Osteoblast (primary cell): ENCODE data around the gene TXN. TPM values are rescaled to one million over a fixed set of nuclear protein-coding genes. Genes with fewer than 3 reads are reported as not detected.
"Not testable (repeated sequence)": the region's sequence is repeated elsewhere in the genome, so short reads cannot be mapped to it uniquely, and the experiment has no call there.

Experiments used
- DNase-seq: peaks from one replicate; pipeline ENCODE4 v3.0.0; 2011; ENCODE audit warnings: low spot score, mixed read lengths; ENCODE audit not compliant: insufficient read length; ENCODE audit errors: missing footprints
- H2AFZ ChIP-seq: 2 replicates; pipeline ENCODE4 v1.6.0; 2011; ENCODE audit warnings: mild to moderate bottlenecking, low read length
- H3K27ac ChIP-seq: 2 replicates; pipeline ENCODE4 v1.5.1; 2011; ENCODE audit warnings: mild to moderate bottlenecking, low read depth, low read length, moderate library complexity
- H3K27me3 ChIP-seq: 2 replicates; pipeline ENCODE4 v1.6.0; 2012; ENCODE audit warnings: mild to moderate bottlenecking, control low read depth, inconsistent platforms, low read length, moderate library complexity; ENCODE audit not compliant: insufficient read depth
- H3K36me3 ChIP-seq: 2 replicates; pipeline ENCODE4 v1.5.1; 2011; ENCODE audit warnings: mild to moderate bottlenecking, low read length, control low read depth, moderate library complexity; ENCODE audit not compliant: insufficient read depth
- H3K4me1 ChIP-seq: 2 replicates; pipeline ENCODE4 v1.5.1; 2011; ENCODE audit warnings: mild to moderate bottlenecking, low read length, control low read depth, moderate library complexity; ENCODE audit not compliant: insufficient read depth
- H3K4me2 ChIP-seq: 2 replicates; pipeline ENCODE4 v1.6.0; 2011; ENCODE audit warnings: mild to moderate bottlenecking, low read length; ENCODE audit not compliant: insufficient read depth
- H3K4me3 ChIP-seq: fragments of 200-600 bp; sonication (generic); 3 replicates; pipeline ENCODE4 v1.5.1; 2012; ENCODE audit warnings: mild to moderate bottlenecking, low read length, inconsistent platforms; ENCODE audit not compliant: insufficient read depth
- H3K79me2 ChIP-seq: 2 replicates; pipeline ENCODE4 v1.6.0; 2012; ENCODE audit warnings: mild to moderate bottlenecking, low read length, control low read depth, inconsistent platforms; ENCODE audit not compliant: insufficient read depth
- H3K9me3 ChIP-seq: 2 replicates; pipeline ENCODE4 v1.5.1; 2011; ENCODE audit warnings: low read depth, low read length, control low read depth
- H4K20me1 ChIP-seq: 2 replicates; pipeline ENCODE4 v1.6.0; 2012; ENCODE audit warnings: mild to moderate bottlenecking, low read length, control low read depth; ENCODE audit not compliant: insufficient read depth
- CTCF ChIP-seq: IDR thresholded peaks from 2 replicates; pipeline ENCODE4 v1.5.1; 2011; ENCODE audit warnings: mild to moderate bottlenecking, low read depth, low read length, moderate library complexity; ENCODE audit errors: extremely low read depth
- total RNA-seq: library from RNA; depleted of rRNA; stranded (reverse); fragments of >200 nt; gene quantifications from 2 replicates; pipeline ENCODE4 v1.2.3, GENCODE V29; 2012

TXN gene
- total RNA-seq, 1 donor, result 234 TPM

- no peak for DNase-seq
- Histone ChIP-seq H3K27ac (no peak overlapping the region), H3K27me3 (no peaks in the 10 kb centered on the region), H4K20me1 (no peaks in the 10 kb centered on the region), H3K4me2 (no peak overlapping the region), H2AFZ (no peak overlapping the region), H3K4me3 (no peak overlapping the region), H3K4me1 (no peaks in the 10 kb centered on the region), H3K9me3 (no peaks in the 10 kb centered on the region), H3K36me3 (no peaks in the 10 kb centered on the region), H3K79me2 (no peaks in the 10 kb centered on the region)
- TF ChIP-seq CTCF, result no peak
Measured at GRCh38 chr9:110199643-110200042, 56.7 kb downstream of the TXN start.

DNA sequence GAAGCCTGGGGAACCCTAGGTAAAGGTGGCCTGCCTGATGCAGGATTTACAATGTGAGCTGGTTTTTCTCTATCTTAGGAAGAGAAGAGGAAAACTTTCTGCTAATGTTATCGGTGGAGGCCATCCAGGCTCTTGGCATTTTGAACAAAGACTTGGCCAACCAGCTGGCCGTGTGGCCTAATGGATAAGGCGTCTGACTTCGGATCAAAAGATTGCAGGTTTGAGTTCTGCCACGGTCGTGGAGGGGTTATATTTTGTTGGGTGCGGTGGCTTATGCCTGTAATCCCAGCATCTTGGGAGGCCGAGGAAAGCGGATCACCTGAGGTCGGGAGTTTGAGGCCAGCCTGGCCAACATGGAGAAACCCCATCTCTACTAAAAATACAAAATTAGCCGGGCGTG lies 58.0 kb downstream of the TXN start:
- Histone ChIP-seq H3K27me3 (no peaks in the 10 kb centered on the region), H3K36me3 (no peaks in the 10 kb centered on the region), H3K4me1 (peaks cover 5% of the 10 kb centered on the region), H3K4me2 (no peak overlapping the region), H3K9me3 (no peaks in the 10 kb centered on the region), H4K20me1 (no peaks in the 10 kb centered on the region), H3K79me2 (no peaks in the 10 kb centered on the region), H3K27ac (no peak overlapping the region), H3K4me3 (no peak overlapping the region), H2AFZ (peak overlapping the region; percentile 27)
- no peak for DNase-seq
- TF ChIP-seq CTCF, result no peak

DNA sequence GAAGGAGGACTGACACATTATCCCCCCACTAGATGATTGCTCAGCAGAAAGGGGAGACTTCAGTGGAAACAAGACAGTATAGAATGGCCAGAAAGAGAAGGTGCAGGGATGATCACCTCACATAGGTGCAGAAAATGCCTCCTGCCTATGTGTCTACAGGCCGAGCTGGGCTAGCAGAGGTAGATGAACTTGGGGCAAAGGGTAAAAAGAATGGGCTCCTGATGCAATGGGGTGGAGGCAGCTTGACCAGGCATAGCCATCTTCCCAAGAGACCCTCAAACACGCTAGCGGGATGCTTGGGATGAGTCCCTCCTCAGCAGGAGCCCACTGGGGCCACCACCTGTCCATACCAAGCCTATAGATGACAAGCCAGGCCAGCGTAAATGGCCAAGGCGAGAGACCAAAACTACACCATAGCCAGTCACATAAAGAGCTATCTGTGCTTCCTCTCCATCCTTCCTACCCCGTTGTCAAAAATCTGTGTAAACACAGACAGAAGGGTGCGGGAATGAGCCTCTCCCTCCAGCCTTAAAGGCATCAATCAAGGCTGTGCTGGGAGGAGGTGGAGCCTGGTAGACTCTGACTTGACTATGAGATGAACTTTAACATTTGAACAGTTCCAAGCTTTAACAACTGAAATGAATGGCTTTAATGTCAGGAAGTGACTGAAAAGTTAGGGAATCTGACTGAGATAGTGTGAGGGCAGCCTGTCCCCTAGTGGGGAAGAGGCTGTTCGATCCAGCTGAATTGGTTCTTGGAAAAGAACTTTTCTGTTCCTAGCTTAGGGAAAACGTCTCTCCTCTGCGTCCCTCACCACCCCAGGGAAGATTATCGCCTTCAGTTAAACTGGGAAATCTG lies 58.7 kb downstream of the TXN start:
- Histone ChIP-seq H3K27ac (no peak overlapping the region), H3K27me3 (no peaks in the 10 kb centered on the region), H3K4me2 (no peak overlapping the region), H3K79me2 (no peaks in the 10 kb centered on the region), H4K20me1 (no peaks in the 10 kb centered on the region), H3K4me3 (no peak overlapping the region), H3K36me3 (no peaks in the 10 kb centered on the region), H2AFZ (peak overlapping the region; percentile 27), H3K9me3 (no peaks in the 10 kb centered on the region), H3K4me1 (peaks cover 13% of the 10 kb centered on the region)
- no peak for DNase-seq
- peak; percentile 62 for TF ChIP-seq CTCF

DNA sequence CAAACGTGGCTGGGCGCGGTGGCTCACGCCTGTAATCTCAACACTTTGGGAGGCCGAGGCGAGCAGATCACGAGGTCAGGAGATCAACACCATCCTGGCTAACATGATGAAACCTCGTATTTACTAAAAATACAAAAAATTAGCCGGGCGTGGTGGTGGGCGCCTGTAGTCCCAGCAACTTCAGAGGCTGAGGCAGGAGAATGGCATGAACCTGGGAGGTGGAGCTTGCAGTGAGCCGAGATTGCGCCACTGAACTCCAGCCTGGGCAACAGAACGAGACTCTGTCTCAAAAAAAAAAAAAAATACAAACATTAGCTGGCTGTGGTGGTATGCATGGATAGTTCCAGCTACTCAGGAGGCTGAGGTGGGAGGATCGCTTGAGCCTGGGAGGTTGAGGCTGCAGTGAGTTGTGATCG lies 60.2 kb downstream of the TXN start:
- H3K4me1 ChIP-seq, result peaks cover 20% of the 10 kb centered on the region
- H3K27ac ChIP-seq, H3K79me2 ChIP-seq, H3K4me3 ChIP-seq, H3K4me2 ChIP-seq, DNase-seq, H3K9me3 ChIP-seq, H3K36me3 ChIP-seq, H4K20me1 ChIP-seq, H2AFZ ChIP-seq, H3K27me3 ChIP-seq: not testable (repeated sequence)

Other genes starting within 250 kb of the TXN start
- gene C9orf152, start 48.3 kb downstream of the TXN start, total RNA-seq, result not detected in 2 replicates
- not detected in 2 replicates for gene TXNDC8, start 81.4 kb upstream of the TXN start, total RNA-seq